Astrocyte (in vitro differentiated cells and primary cell): ENCODE results near the gene PIK3C2G. TPM values are rescaled to one million over a fixed set of nuclear protein-coding genes. Genes with fewer than 3 reads are reported as not detected.
"Not testable (repeated sequence)": the region's sequence is repeated elsewhere in the genome, so short reads cannot be mapped to it uniquely, and the experiment has no call there.

ENCODE experiments used
- DNase-seq: peaks from one replicate; pipeline ENCODE4 v3.0.0-alpha.2; 2010; ENCODE audit warnings: low read depth
- FAIRE-seq: peaks from 2 replicates; lab custom pipeline; 2011; peaks lifted over from hg19 to GRCh38; lab: Jason Lieb, UNC
- H2AFZ ChIP-seq: 2 replicates; pipeline ENCODE4 v1.6.0; 2012; ENCODE audit warnings: low read depth, low read length, inconsistent platforms
- H3K27ac ChIP-seq: 2 replicates; pipeline ENCODE4 v1.5.1; 2011; ENCODE audit warnings: low read depth, low read length, inconsistent platforms
- H3K27me3 ChIP-seq: 2 replicates; pipeline ENCODE4 v1.6.0; 2011; ENCODE audit warnings: low read length, inconsistent platforms; ENCODE audit not compliant: insufficient read depth
- H3K36me3 ChIP-seq: 2 replicates; pipeline ENCODE4 v1.5.1; 2011; ENCODE audit warnings: low read length, inconsistent platforms; ENCODE audit not compliant: insufficient read depth
- H3K4me1 ChIP-seq: 2 replicates; pipeline ENCODE4 v1.5.1; 2011; ENCODE audit warnings: low read length, inconsistent platforms; ENCODE audit not compliant: insufficient read depth
- H3K4me2 ChIP-seq: 2 replicates; pipeline ENCODE4 v1.6.0; 2012; ENCODE audit warnings: low read length, inconsistent platforms
- H3K4me3 ChIP-seq: 2 replicates; pipeline ENCODE4 v1.5.1; 2011; ENCODE audit warnings: low read depth, mild to moderate bottlenecking, low read length, inconsistent platforms; ENCODE audit not compliant: insufficient read depth
- H3K79me2 ChIP-seq: 2 replicates; pipeline ENCODE4 v1.6.0; 2012; ENCODE audit warnings: mild to moderate bottlenecking, low read length, inconsistent platforms; ENCODE audit not compliant: insufficient read depth
- H3K9ac ChIP-seq: 2 replicates; pipeline ENCODE4 v1.6.0; 2012; ENCODE audit warnings: mild to moderate bottlenecking, low read length, inconsistent platforms
- H3K9me3 ChIP-seq: 2 replicates; pipeline ENCODE4 v1.5.1; 2012; ENCODE audit warnings: low read depth, mild to moderate bottlenecking, low read length, inconsistent platforms; ENCODE audit not compliant: insufficient read depth
- H4K20me1 ChIP-seq: 2 replicates; pipeline ENCODE4 v1.6.0; 2012; ENCODE audit warnings: low read length, inconsistent platforms; ENCODE audit not compliant: insufficient read depth
- H3K27ac Mint-ChIP-seq: one replicate; pipeline ENCODE4 v1.8.0; 2021; ENCODE audit warnings: mild to moderate bottlenecking, mixed read lengths; ENCODE audit not compliant: unreplicated experiment
- H3K27me3 Mint-ChIP-seq: one replicate; pipeline ENCODE4 v1.8.0; 2021; ENCODE audit warnings: low read depth, mixed read lengths; ENCODE audit not compliant: unreplicated experiment
- H3K36me3 Mint-ChIP-seq: one replicate; pipeline ENCODE4 v1.8.0; 2021; ENCODE audit warnings: low read depth, mixed read lengths; ENCODE audit not compliant: unreplicated experiment
- H3K4me1 Mint-ChIP-seq: one replicate; pipeline ENCODE4 v1.8.0; 2021; ENCODE audit warnings: low read depth, mixed read lengths; ENCODE audit not compliant: unreplicated experiment
- H3K4me3 Mint-ChIP-seq: one replicate; pipeline ENCODE4 v1.8.0; 2021; ENCODE audit warnings: mild to moderate bottlenecking, moderate library complexity, mixed read lengths; ENCODE audit not compliant: unreplicated experiment
- H3K9me3 Mint-ChIP-seq: one replicate; pipeline ENCODE4 v1.8.0; 2021; ENCODE audit warnings: mild to moderate bottlenecking, mixed read lengths; ENCODE audit not compliant: unreplicated experiment
- EZH2 ChIP-seq: IDR thresholded peaks from 2 replicates; pipeline ENCODE4 v1.6.1; 2012; ENCODE audit warnings: mild to moderate bottlenecking, low read length, inconsistent platforms; ENCODE audit not compliant: insufficient read depth
- total RNA-seq: library from RNA; stranded (reverse); gene quantifications from 2 replicates; pipeline ENCODE4 v1.2.1, GENCODE V29; 2021
- TF ChIP-seq, protein P1 (sequence below): IDR thresholded peaks from 2 replicates; pipeline ENCODE4 v1.5.1; 2011; ENCODE audit warnings: low read depth, mild to moderate bottlenecking, inconsistent platforms, low read length, moderate library complexity; ENCODE audit not compliant: insufficient read depth

The PIK3C2G gene
- total RNA-seq, 1 donor from 2014 or later, result 0.05 TPM

DNA sequence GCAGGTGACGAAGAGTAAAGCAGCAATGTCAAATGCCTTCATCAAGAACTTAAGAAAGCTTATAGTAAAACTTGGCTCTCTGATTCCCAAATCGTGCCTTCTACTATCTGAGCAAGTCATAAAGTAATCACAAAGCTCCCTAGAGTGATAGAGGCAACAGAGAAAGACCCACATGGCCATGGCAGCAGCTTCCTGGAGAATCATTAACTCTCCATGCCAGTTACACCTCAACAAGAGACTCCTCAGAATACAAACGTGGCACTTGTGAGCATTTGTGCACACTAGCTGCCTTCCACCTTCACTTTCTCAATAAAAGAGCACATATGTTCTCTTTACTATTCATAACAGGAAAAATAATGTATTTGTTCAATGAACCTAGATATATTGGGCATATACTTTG, 428.5 kb downstream of the PIK3C2G start:
- Mint-ChIP-seq H3K27ac (no peak overlapping the region), H3K4me3 (no peak overlapping the region), H3K27me3 (no peaks in the 10 kb centered on the region), H3K4me1 (peaks cover 8% of the 10 kb centered on the region), H3K9me3 (no peaks in the 10 kb centered on the region), H3K36me3 (no peaks in the 10 kb centered on the region)
- Histone ChIP-seq H3K36me3 (no peaks in the 10 kb centered on the region), H2AFZ (no peak overlapping the region), H3K4me1 (peaks cover 12% of the 10 kb centered on the region), H3K9ac (no peak overlapping the region), H3K4me3 (no peak overlapping the region), H3K79me2 (no peaks in the 10 kb centered on the region), H3K27ac (peak overlapping the region; percentile 68), H4K20me1 (no peaks in the 10 kb centered on the region), H3K9me3 (no peaks in the 10 kb centered on the region), H3K4me2 (no peak overlapping the region), H3K27me3 (no peaks in the 10 kb centered on the region)
- no peak for DNase-seq
- TF ChIP-seq, protein P1, sequence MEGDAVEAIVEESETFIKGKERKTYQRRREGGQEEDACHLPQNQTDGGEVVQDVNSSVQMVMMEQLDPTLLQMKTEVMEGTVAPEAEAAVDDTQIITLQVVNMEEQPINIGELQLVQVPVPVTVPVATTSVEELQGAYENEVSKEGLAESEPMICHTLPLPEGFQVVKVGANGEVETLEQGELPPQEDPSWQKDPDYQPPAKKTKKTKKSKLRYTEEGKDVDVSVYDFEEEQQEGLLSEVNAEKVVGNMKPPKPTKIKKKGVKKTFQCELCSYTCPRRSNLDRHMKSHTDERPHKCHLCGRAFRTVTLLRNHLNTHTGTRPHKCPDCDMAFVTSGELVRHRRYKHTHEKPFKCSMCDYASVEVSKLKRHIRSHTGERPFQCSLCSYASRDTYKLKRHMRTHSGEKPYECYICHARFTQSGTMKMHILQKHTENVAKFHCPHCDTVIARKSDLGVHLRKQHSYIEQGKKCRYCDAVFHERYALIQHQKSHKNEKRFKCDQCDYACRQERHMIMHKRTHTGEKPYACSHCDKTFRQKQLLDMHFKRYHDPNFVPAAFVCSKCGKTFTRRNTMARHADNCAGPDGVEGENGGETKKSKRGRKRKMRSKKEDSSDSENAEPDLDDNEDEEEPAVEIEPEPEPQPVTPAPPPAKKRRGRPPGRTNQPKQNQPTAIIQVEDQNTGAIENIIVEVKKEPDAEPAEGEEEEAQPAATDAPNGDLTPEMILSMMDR, result no peak
- TF ChIP-seq EZH2, result no peak
- FAIRE-seq, result no peak

DNA sequence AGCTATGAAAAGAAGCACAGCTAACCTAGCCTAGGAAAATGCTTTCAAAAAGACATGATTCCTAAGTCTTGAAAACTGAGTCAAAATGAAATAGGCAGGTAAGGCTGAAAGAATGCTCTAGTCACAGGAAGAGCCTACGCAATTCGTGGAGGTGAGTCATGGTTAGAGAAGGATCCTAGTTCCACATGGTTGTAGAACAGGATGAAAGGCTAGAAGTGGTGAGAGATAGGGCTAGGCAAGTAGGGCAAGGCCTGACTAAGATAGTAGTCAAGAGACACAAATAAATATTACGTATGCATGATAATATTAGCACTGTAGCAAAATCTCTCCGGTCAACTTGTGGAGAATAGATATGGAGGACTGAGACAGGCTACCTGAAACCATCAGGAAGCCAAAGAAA, 429.3 kb downstream of the PIK3C2G start:
- Histone ChIP-seq H3K79me2 (no peaks in the 10 kb centered on the region), H3K9ac (no peak overlapping the region), H3K9me3 (no peaks in the 10 kb centered on the region), H3K4me3 (no peak overlapping the region), H3K36me3 (no peaks in the 10 kb centered on the region), H3K27me3 (no peaks in the 10 kb centered on the region), H4K20me1 (no peaks in the 10 kb centered on the region), H3K4me1 (peaks cover 12% of the 10 kb centered on the region), H3K27ac (peak overlapping the region; percentile 68), H2AFZ (no peak overlapping the region), H3K4me2 (peak overlapping the region; percentile 13)
- Mint-ChIP-seq H3K4me1 (peaks cover 8% of the 10 kb centered on the region), H3K27ac (no peak overlapping the region), H3K36me3 (no peaks in the 10 kb centered on the region), H3K27me3 (no peaks in the 10 kb centered on the region), H3K9me3 (no peaks in the 10 kb centered on the region), H3K4me3 (no peak overlapping the region)
- DNase-seq (peak; percentile 89), FAIRE-seq (peak; percentile 91)
- TF ChIP-seq, protein P1, result no peak
- no peak for TF ChIP-seq EZH2

DNA sequence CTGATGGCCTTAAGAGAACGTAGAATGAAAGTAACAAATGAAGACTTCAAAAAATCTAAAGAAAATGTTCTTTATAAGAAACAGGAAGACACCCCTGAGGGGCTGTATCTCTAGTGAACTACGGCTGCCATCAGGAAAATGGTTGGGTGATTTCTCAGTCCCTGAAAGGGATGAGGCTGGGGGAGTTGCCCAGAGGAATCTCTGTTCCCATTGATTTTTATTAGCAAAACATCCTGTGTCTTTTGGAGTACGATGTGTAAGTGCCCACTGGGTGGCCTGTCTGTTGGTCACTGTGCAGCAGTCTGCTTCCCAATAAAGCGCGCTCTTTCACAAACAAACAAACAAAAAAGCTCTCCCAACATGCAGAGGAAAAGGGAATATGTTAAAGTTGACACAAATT, 432.7 kb downstream of the PIK3C2G start:
- not testable (repeated sequence) for H3K4me3 ChIP-seq, H2AFZ ChIP-seq, FAIRE-seq, H3K27me3 Mint-ChIP-seq, H3K27me3 ChIP-seq, H4K20me1 ChIP-seq, H3K27ac ChIP-seq, H3K4me2 ChIP-seq, H3K36me3 Mint-ChIP-seq, H3K36me3 ChIP-seq, H3K27ac Mint-ChIP-seq, H3K4me3 Mint-ChIP-seq, DNase-seq, H3K79me2 ChIP-seq, H3K9me3 Mint-ChIP-seq, H3K9ac ChIP-seq, H3K9me3 ChIP-seq
- peaks cover 14% of the 10 kb centered on the region for H3K4me1 Mint-ChIP-seq
- H3K4me1 ChIP-seq, result peaks cover 19% of the 10 kb centered on the region
